ENCODE measurements around the gene PPP2R3A. TPM values are rescaled to one million over a fixed set of nuclear protein-coding genes. Genes with fewer than 3 reads are reported as not detected.

PPP2R3A gene
- total and polyA plus RNA-seq, 9 of the 15 experiments (the other 6 are each of a cell fraction or from before 2014, with no cell fraction given) = 0.10 to 0.50 (median 0.24) TPM

DNA sequence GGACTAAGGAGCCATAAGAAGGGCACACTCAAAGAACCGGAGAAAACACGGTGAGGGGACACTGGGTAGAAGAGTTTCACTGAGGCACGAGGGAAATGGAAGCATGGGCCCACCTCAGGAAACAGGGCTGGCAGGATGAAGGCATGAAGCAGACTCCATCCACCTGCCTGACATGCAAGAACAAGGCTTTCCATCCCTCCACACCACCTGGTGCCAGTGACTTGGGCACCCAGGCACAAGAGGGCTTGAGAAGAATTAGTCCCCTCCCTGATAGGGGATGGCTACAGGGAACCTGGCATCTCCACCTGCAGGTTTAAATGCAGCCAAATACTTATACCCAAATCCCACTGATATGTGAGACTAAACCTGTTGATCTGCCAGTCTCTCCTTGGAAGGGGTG, 38.9 kb upstream of the PPP2R3A start (continued):
- TF ChIP-seq, protein P1, sequence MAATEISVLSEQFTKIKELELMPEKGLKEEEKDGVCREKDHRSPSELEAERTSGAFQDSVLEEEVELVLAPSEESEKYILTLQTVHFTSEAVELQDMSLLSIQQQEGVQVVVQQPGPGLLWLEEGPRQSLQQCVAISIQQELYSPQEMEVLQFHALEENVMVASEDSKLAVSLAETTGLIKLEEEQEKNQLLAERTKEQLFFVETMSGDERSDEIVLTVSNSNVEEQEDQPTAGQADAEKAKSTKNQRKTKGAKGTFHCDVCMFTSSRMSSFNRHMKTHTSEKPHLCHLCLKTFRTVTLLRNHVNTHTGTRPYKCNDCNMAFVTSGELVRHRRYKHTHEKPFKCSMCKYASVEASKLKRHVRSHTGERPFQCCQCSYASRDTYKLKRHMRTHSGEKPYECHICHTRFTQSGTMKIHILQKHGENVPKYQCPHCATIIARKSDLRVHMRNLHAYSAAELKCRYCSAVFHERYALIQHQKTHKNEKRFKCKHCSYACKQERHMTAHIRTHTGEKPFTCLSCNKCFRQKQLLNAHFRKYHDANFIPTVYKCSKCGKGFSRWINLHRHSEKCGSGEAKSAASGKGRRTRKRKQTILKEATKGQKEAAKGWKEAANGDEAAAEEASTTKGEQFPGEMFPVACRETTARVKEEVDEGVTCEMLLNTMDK (IDR thresholded peaks at IDR 0.05; ENCODE audit: borderline replicate concordance, insufficient read depth, low read depth, low read length, poor library complexity, severe bottlenecking) = no peak
- TF ChIP-seq POLR2AphosphoS2 (IDR thresholded peaks at IDR 0.05; ENCODE audit: low read length) (no peak), CBFA2T3 (IDR thresholded peaks at IDR 0.05) (no peak), BMI1 (IDR thresholded peaks at IDR 0.05; ENCODE audit: low read length) (no peak)

DNA sequence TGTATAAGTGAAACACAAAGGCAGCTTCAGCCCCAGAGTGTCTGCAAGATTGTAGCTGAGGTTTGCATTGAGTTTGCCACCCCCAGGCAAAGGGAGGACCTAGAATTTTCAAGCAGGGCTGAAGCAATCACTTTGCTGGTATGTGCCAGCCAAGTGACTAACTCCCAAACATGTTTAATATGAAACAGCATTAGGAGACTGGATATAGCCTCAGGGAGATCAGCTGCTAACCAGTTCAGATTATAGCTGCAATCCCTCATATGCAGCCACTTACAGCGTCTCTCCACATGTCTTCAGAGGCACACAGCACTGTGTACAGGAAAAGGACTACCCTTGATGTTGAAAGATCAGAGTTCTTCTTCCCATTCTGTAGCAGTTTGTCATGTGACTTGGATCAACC, 38.4 kb upstream of the PPP2R3A start:
- FAIRE-seq = no peak
- TF ChIP-seq, protein P2, sequence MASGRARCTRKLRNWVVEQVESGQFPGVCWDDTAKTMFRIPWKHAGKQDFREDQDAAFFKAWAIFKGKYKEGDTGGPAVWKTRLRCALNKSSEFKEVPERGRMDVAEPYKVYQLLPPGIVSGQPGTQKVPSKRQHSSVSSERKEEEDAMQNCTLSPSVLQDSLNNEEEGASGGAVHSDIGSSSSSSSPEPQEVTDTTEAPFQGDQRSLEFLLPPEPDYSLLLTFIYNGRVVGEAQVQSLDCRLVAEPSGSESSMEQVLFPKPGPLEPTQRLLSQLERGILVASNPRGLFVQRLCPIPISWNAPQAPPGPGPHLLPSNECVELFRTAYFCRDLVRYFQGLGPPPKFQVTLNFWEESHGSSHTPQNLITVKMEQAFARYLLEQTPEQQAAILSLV (tag; IDR thresholded peaks at IDR 0.05) = no peak
- no peak for TF ChIP-seq DIDO1 (tag; IDR thresholded peaks at IDR 0.05; ENCODE audit: low read depth)
- TF ChIP-seq, protein P3, sequence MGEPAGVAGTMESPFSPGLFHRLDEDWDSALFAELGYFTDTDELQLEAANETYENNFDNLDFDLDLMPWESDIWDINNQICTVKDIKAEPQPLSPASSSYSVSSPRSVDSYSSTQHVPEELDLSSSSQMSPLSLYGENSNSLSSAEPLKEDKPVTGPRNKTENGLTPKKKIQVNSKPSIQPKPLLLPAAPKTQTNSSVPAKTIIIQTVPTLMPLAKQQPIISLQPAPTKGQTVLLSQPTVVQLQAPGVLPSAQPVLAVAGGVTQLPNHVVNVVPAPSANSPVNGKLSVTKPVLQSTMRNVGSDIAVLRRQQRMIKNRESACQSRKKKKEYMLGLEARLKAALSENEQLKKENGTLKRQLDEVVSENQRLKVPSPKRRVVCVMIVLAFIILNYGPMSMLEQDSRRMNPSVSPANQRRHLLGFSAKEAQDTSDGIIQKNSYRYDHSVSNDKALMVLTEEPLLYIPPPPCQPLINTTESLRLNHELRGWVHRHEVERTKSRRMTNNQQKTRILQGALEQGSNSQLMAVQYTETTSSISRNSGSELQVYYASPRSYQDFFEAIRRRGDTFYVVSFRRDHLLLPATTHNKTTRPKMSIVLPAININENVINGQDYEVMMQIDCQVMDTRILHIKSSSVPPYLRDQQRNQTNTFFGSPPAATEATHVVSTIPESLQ (CRISPR knock-in tag; IDR thresholded peaks at IDR 0.05) = no peak
- no peak for TF ChIP-seq ZNF444 (CRISPR knock-in tag; IDR thresholded peaks at IDR 0.05)
- no peak for TF ChIP-seq ZBTB7A (IDR thresholded peaks at IDR 0.05; ENCODE audit: borderline replicate concordance, control insufficient read depth, low read depth, low read length)
- TF ChIP-seq SREBF1 (IDR thresholded peaks at IDR 0.05; ENCODE audit: borderline replicate concordance, low read depth, low read length) = no peak
- TF ChIP-seq C11orf30 (IDR thresholded peaks at IDR 0.05; ENCODE audit: low read depth) = no peak
- TF ChIP-seq, protein P4, sequence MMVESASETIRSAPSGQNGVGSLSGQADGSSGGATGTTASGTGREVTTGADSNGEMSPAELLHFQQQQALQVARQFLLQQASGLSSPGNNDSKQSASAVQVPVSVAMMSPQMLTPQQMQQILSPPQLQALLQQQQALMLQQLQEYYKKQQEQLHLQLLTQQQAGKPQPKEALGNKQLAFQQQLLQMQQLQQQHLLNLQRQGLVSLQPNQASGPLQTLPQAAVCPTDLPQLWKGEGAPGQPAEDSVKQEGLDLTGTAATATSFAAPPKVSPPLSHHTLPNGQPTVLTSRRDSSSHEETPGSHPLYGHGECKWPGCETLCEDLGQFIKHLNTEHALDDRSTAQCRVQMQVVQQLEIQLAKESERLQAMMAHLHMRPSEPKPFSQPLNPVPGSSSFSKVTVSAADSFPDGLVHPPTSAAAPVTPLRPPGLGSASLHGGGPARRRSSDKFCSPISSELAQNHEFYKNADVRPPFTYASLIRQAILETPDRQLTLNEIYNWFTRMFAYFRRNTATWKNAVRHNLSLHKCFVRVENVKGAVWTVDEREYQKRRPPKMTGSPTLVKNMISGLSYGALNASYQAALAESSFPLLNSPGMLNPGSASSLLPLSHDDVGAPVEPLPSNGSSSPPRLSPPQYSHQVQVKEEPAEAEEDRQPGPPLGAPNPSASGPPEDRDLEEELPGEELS (CRISPR knock-in tag; IDR thresholded peaks at IDR 0.05; ENCODE audit: borderline replicate concordance) = no peak
- no peak for TF ChIP-seq TFAM (CRISPR knock-in tag; conservative IDR thresholded peaks at IDR 0.05)
- TF ChIP-seq MIER1 (IDR thresholded peaks at IDR 0.05; ENCODE audit: low read depth) = no peak
- TF ChIP-seq NUFIP1 (IDR thresholded peaks at IDR 0.05; ENCODE audit: partially characterized antibody) = no peak
- no peak for TF ChIP-seq BDP1 (IDR thresholded peaks at IDR 0.05; ENCODE audit: insufficient read depth, insufficient read length)

More for the DNA sequence above, 38.4 kb upstream of the PPP2R3A start:
- ChIA-PET POLR2A (no interaction called here), CTCF (ENCODE audit: low intra/inter-chr PET ratio) (no interaction called here)
- no peaks in the 10 kb centered on the region for H3K36me3 ChIP-seq (ENCODE audit: control insufficient read depth, insufficient read depth, low read length)
- no peak for ATAC-seq
- intact Hi-C loops (cut with micrococcal nuclease) = no loop called here
- no peaks in the 10 kb centered on the region for H3K9me1 ChIP-seq (ENCODE audit: control insufficient read depth, insufficient read depth, low read length)
- no peaks in the 10 kb centered on the region for H3K27me3 ChIP-seq (ENCODE audit: control insufficient read depth in 2 of 2, insufficient read depth in 2 of 2, low read length in 2 of 2)
- H4K20me1 ChIP-seq (replicated peaks; ENCODE audit: control insufficient read depth, insufficient read depth, low read length) = no peaks in the 10 kb centered on the region
- H3K79me2 ChIP-seq (ENCODE audit: control insufficient read depth, insufficient read depth, low read length) = no peaks in the 10 kb centered on the region
- no peak for DNase-seq (ENCODE audit: extremely low read depth in 1 of 4, low spot score in 3 of 4)
- BruUV-seq (replicated peaks) = no TSS peak
- H2AFZ ChIP-seq (ENCODE audit: low read depth, low read length) = no peak overlapping the region
- no peak overlapping the region for H3K4me2 ChIP-seq (ENCODE audit: insufficient read depth, low read length)
- H3K4me3 ChIP-seq = no peak overlapping the region
- H3K4me1 ChIP-seq (replicated peaks in 1 of 2; ENCODE audit: control insufficient read depth in 2 of 2, insufficient read depth in 2 of 2, low read length in 2 of 2) = no peaks in the 10 kb centered on the region
- no peaks in the 10 kb centered on the region for H3K9me3 ChIP-seq (replicated peaks; ENCODE audit: control insufficient read depth, insufficient read depth, low read depth, low read length)
- no peak overlapping the region for H3K27ac ChIP-seq (ENCODE audit: extremely low read depth, low read depth, low read length)
- in situ Hi-C loops (cut with MboI) = no loop called here
- WGBS (ENCODE audit: insufficient coverage, low coverage, missing lambda C conversion rate) = 0% methylated on average over 1 of the region's 1 CpG
- H3K9ac ChIP-seq (ENCODE audit: insufficient read depth in 1 of 2, low read depth in 2 of 2, low read length in 2 of 2) = no peak overlapping the region

Measured in K562 (cell line).